BJ (cell line): ENCODE measurements around the gene CD300LB. TPM values are rescaled to one million over a fixed set of nuclear protein-coding genes. Genes with fewer than 3 reads are reported as not detected.

Source experiments
- CTCF ChIA-PET: fragments of 350-600 bp; formaldehyde crosslinking; extraction: SDS; loops from one replicate; lab custom pipeline; 2021; ENCODE audit warnings: antibody characterized with exemption, inconsistent platforms; lab: Yijun Ruan, JAX
- POLR2A ChIA-PET: fragments of 300-600 bp; sonication (Branson Sonifier 250); formaldehyde crosslinking; extraction: SDS; loops from one replicate; lab custom pipeline; 2021; ENCODE audit warnings: antibody characterized with exemption; lab: Charles Lee
- DNase-seq: peaks from one replicate; pipeline ENCODE4 v3.0.0-alpha.2; 2011; ENCODE audit warnings: low read depth
- H3K27me3 ChIP-seq: 2 replicates; pipeline ENCODE4 v1.6.0; 2011; ENCODE audit warnings: low read length; ENCODE audit not compliant: control insufficient read depth, insufficient read depth
- H3K36me3 ChIP-seq: 2 replicates; pipeline ENCODE4 v1.5.1; 2011; ENCODE audit warnings: low read length; ENCODE audit not compliant: control insufficient read depth, insufficient read depth
- H3K4me3 ChIP-seq: 2 replicates; pipeline ENCODE4 v1.5.1; 2011; ENCODE audit warnings: low read depth, mild to moderate bottlenecking, control low read depth, low read length
- polyA plus RNA-seq: library from polyadenylated mRNA; depleted of rRNA; stranded (reverse); fragments of >200 nt; gene quantifications from 2 replicates; pipeline ENCODE4 v1.2.3, GENCODE V29; 2011
- TF ChIP-seq, protein P1 (sequence below): IDR thresholded peaks from 2 replicates; pipeline ENCODE4 v1.5.1; 2011; ENCODE audit warnings: low read depth, mild to moderate bottlenecking, control low read depth, inconsistent platforms, low read length, moderate library complexity; ENCODE audit not compliant: insufficient read depth

CD300LB gene
- polyA plus RNA-seq, 1 experiment, result not detected

GRCh38 chr17:74543891-74544760 lies 12.9 kb upstream of the CD300LB start:
- H3K4me3 ChIP-seq, result no peak overlapping the region
- no peak for DNase-seq
- ChIA-PET POLR2A (no interaction called here), CTCF (no interaction called here)
- no peaks in the 10 kb centered on the region for H3K27me3 ChIP-seq
- TF ChIP-seq, protein P1, sequence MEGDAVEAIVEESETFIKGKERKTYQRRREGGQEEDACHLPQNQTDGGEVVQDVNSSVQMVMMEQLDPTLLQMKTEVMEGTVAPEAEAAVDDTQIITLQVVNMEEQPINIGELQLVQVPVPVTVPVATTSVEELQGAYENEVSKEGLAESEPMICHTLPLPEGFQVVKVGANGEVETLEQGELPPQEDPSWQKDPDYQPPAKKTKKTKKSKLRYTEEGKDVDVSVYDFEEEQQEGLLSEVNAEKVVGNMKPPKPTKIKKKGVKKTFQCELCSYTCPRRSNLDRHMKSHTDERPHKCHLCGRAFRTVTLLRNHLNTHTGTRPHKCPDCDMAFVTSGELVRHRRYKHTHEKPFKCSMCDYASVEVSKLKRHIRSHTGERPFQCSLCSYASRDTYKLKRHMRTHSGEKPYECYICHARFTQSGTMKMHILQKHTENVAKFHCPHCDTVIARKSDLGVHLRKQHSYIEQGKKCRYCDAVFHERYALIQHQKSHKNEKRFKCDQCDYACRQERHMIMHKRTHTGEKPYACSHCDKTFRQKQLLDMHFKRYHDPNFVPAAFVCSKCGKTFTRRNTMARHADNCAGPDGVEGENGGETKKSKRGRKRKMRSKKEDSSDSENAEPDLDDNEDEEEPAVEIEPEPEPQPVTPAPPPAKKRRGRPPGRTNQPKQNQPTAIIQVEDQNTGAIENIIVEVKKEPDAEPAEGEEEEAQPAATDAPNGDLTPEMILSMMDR, result no peak
- H3K36me3 ChIP-seq, result no peaks in the 10 kb centered on the region

- CTCF ChIA-PET, result no interaction called here
- H3K27me3 ChIP-seq, result no peaks in the 10 kb centered on the region
Observed at GRCh38 chr17:74543406-74543805, 12.1 kb upstream of the CD300LB start.

DNA sequence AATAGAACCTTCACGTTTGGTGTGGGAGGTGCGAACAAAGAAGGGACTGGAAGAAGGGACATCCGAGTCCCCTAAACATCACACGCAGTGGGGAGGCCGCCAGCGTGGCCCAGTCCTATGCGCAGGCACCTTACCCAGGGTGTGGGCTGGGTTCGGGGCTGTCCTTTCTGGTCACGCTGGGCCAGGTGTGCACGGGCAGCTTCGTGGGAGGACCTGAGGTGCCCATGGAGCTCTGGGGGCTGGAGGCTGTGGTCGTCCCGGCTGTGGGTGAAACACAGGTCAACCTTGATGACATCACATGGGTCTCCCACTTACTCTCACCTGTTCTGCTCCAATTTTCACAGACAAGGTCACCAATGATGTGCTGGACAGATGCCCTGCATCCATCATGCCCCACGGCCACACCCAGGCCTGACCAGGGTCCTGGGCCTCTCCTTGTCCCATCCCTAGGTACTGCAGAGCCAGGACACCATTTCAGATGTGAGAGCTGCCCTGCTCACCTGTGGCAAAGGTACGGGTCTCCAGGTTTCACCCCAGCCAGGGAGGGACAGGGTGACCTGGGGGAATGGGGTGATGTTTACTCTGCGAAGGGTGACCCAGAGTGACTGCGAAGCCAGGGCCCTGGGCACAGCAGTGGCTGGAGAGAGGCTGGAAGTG lies 11.6 kb upstream of the CD300LB start:
- Histone ChIP-seq H3K4me3 (no peak overlapping the region), H3K36me3 (no peaks in the 10 kb centered on the region), H3K27me3 (no peaks in the 10 kb centered on the region)
- TF ChIP-seq, protein P1, result no peak
- ChIA-PET CTCF (no interaction called here), POLR2A (no interaction called here)
- no peak for DNase-seq

More at GRCh38 chr17:74543406-74543805, 12.1 kb upstream of the CD300LB start:
- TF ChIP-seq, protein P1, result no peak
- POLR2A ChIA-PET, result no interaction called here
- no peaks in the 10 kb centered on the region for H3K36me3 ChIP-seq
- DNase-seq, result no peak
- no peak overlapping the region for H3K4me3 ChIP-seq

DNA sequence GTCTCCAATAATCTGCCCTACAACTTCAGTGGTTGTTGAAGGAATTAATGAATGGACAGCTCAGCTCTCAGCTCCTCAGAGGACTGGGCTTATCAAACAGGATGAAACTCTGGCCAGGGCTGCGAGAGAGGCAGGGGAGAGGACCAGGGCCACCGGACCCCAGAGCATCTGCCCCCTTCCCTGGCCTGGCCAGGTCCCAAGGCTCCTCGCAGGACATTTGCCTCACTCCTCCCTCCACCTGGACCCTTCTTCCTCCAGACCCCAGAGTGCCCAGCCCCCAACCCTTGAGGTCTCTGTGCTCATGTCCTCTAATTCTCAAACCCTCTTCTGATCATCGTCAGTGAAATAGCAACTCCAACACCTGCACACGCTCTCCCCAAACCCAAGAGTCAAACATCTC lies 10.9 kb upstream of the CD300LB start:
- TF ChIP-seq, protein P1, result no peak
- Histone ChIP-seq H3K27me3 (no peaks in the 10 kb centered on the region), H3K4me3 (no peak overlapping the region), H3K36me3 (no peaks in the 10 kb centered on the region)
- CTCF ChIA-PET, result no interaction called here
- DNase-seq, result no peak
- POLR2A ChIA-PET, result no interaction called here

- no peaks in the 10 kb centered on the region for H3K27me3 ChIP-seq
- POLR2A ChIA-PET, result no interaction called here
- CTCF ChIA-PET, result no interaction called here
- no peak for DNase-seq
- TF ChIP-seq, protein P1, result no peak
- no peaks in the 10 kb centered on the region for H3K36me3 ChIP-seq
- no peak overlapping the region for H3K4me3 ChIP-seq
Observed at GRCh38 chr17:74541176-74542111, 10.2 kb upstream of the CD300LB start.
